Activated T-helper 1 cell treated with anti-CD3 and anti-CD28 coated beads, Interleukin-12 subunit alpha, Interleukin-12 subunit beta, Interleukin-2, Interleukin-4 antibody, amounts not matched to agents 30 ng/mL and 10 ng/mL and 1 ng/mL, durations not matched to agents 14 hours and 24 hours and 36 hours (primary cell): ENCODE results near the gene STARD9. TPM values are rescaled to one million over a fixed set of nuclear protein-coding genes. Genes with fewer than 3 reads are reported as not detected.
"Not testable (repeated sequence)": the region's sequence is repeated elsewhere in the genome, so short reads cannot be mapped to it uniquely, and the experiment has no call there.

Source experiments
- DNase-seq: peaks from one replicate; pipeline ENCODE4 v3.0.0; 2021; ENCODE audit warnings: low spot score
- H3K27ac Mint-ChIP-seq: one replicate; pipeline ENCODE4 v1.8.0; 2021; ENCODE audit warnings: mild to moderate bottlenecking, mixed read lengths
- H3K27me3 Mint-ChIP-seq: one replicate; pipeline ENCODE4 v1.8.0; 2022; ENCODE audit warnings: mild to moderate bottlenecking, moderate library complexity, mixed read lengths; ENCODE audit not compliant: insufficient read depth
- H3K36me3 Mint-ChIP-seq: one replicate; pipeline ENCODE4 v1.8.0; 2021; ENCODE audit warnings: low read depth, mixed read lengths
- H3K4me1 Mint-ChIP-seq: one replicate; pipeline ENCODE4 v1.8.0; 2021; ENCODE audit warnings: low read depth, mixed read lengths
- H3K4me3 Mint-ChIP-seq: one replicate; pipeline ENCODE4 v1.8.0; 2021; ENCODE audit warnings: mild to moderate bottlenecking, moderate library complexity, mixed read lengths
- H3K9me3 Mint-ChIP-seq: one replicate; pipeline ENCODE4 v1.8.0; 2021; ENCODE audit warnings: mixed read lengths
- intact Hi-C: fragments of 100-400 bp; cut with micrococcal nuclease; formaldehyde crosslinking; loops from one replicate; pipeline ENCODE4 v1.15.1; 2024
- total RNA-seq: library from RNA; stranded (reverse); gene quantifications from 2 replicates; pipeline ENCODE4 v1.2.3, GENCODE V29; 2022

Gene STARD9
- total RNA-seq, 1 donor from 2014 or later: 9.2 TPM

DNA sequence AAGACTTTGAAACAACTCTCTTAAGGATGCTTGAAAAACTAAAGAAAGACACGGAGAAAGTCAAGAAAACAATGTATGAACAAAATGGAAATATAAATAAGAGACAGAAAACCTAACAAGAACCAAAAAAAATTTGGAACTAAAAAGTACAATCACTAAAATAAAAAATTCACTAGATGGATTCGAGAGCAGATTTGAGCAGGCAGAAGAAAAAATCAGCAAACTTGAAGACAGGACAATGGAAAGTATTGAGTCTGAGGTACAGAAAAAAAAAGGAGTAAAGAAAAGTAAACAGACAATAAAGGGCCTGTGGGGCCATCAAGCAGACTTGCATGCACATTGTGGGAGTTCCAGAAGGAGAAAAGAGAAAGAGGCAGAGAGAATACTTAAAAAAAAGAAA, 174.9 kb downstream of the STARD9 start:
- peaks cover 29% of the 10 kb centered on the region for H3K36me3 Mint-ChIP-seq
- intact Hi-C loops: no loop called here
- no peaks in the 10 kb centered on the region for H3K27me3 Mint-ChIP-seq
- H3K9me3 Mint-ChIP-seq: peaks cover 14% of the 10 kb centered on the region
- no peaks in the 10 kb centered on the region for H3K4me1 Mint-ChIP-seq
- no peak overlapping the region for H3K27ac Mint-ChIP-seq
- no peak for DNase-seq
- no peak overlapping the region for H3K4me3 Mint-ChIP-seq

DNA sequence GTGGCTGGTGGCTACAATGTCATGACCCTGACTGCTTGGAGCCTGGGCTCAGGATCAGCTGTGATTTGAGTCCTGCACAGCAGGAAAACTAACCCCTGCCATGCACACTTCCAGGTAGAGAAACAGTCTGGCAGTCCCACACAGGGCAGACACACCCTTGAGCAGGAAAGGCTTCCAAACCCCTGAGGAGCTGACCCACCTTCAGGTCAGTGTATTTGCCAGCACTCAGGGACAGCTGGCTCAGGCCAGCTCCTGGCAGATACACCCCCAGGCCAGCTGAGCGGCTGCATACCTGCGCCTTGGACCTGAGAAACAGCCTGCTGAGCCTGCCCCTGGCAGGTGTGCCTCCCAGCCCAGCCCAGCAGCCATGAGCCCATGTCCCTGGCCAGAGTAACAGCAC, 183.7 kb downstream of the STARD9 start:
- intact Hi-C loops: no loop called here
- Mint-ChIP-seq H3K27me3 (no peaks in the 10 kb centered on the region), H3K4me1 (no peaks in the 10 kb centered on the region), H3K4me3 (no peak overlapping the region), H3K36me3 (peaks cover 17% of the 10 kb centered on the region), H3K9me3 (peaks cover 31% of the 10 kb centered on the region), H3K27ac (no peak overlapping the region)
- no peak for DNase-seq

DNA sequence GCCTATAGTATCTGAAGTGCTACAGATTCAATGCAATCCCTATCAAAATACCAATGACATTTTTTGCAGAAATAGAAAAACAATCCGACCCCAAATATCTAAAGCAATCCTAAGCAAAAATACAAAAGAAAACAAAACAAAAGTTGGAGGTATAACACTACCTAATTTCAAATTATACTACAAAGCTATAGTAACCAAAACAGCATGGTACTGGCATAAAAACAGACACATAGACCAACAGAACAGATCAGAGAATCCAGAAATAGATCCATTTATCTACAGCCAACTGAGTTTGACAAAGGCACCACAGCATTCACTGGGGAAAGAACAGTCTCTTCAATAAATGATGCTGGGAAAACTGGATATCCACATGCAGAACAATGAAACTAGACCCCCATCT, 185.4 kb downstream of the STARD9 start:
- Mint-ChIP-seq H3K27me3 (no peaks in the 10 kb centered on the region), H3K36me3 (peaks cover 20% of the 10 kb centered on the region), H3K27ac (no peak overlapping the region), H3K4me3 (no peak overlapping the region), H3K9me3 (peaks cover 36% of the 10 kb centered on the region), H3K4me1 (no peaks in the 10 kb centered on the region)
- intact Hi-C loops: no loop called here
- DNase-seq: no peak

DNA sequence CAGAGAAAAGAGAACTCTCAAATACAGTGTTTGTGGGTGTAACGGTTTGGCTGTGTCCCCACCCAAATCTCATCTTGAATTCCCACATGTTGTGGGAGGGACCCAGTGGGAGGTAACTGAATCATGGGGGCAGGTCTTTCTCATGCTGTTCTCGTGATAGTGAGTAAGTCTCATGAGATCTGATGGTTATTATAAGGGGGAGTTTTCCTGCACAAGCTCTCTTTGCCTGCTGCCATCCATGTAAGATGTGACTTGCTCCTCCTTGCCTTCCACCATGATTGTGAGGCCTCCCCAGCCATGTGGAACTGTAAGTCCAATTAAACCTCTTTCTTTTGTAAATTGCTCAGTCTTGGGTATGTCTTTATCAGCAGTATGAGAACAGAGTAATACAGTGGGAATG, 186.4 kb downstream of the STARD9 start:
- intact Hi-C loops, DNase-seq, H3K4me3 Mint-ChIP-seq, H3K4me1 Mint-ChIP-seq, H3K27ac Mint-ChIP-seq, H3K27me3 Mint-ChIP-seq: not testable (repeated sequence)
- Mint-ChIP-seq H3K9me3 (peaks cover 44% of the 10 kb centered on the region), H3K36me3 (peaks cover 22% of the 10 kb centered on the region)

DNA sequence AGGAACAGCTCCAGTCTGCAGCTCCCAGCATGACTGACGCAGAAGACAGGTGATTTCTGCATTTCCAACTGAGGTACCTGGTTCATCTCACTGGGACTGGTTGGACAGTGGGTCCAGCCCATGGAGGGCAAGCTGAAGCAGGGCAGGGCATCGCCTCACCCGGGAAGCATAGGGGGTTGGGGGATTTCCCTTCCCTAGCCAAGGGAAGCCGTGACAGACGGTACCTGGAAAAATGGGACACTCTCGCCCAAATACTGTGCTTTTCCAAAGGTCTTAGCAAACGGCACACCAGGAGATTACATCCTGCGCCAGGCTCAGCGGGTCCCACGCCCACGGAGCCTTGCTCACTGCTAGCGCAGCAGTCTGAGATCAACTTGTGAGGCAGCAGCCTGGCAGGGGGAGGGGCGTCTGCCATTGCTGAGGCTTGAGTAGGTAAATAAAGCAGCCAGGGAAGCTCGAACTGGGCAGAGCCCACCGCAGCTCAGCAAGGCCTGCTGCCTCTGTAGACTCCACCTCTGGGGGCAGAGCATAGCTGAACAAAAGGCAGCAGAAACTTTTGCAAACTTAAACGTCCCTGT, 188.8 kb downstream of the STARD9 start:
- H3K27me3 Mint-ChIP-seq, H3K4me3 Mint-ChIP-seq, H3K4me1 Mint-ChIP-seq, DNase-seq, H3K27ac Mint-ChIP-seq, intact Hi-C loops: not testable (repeated sequence)
- Mint-ChIP-seq H3K36me3 (peaks cover 25% of the 10 kb centered on the region), H3K9me3 (peaks cover 49% of the 10 kb centered on the region)

DNA sequence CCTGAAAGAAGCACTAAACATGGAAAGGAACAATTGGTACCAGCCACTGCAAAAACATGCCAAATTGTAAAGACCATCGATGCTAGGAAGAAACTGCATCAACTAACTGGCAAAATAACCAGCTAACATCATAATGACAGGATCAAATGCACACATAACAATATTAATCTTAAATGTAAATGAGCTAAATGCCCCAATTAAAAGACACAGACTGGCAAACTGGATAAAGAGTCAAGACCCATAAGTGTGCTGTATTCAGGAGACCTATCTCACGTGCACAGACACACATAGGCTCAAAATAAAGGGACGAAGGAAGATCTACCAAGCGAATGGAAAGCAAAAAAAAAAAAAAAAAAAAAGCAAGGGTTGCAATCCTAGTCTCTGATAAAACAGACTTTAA, 190.7 kb downstream of the STARD9 start:
- H3K4me3 Mint-ChIP-seq, H3K4me1 Mint-ChIP-seq, H3K27me3 Mint-ChIP-seq, DNase-seq, H3K27ac Mint-ChIP-seq, intact Hi-C loops: not testable (repeated sequence)
- peaks cover 34% of the 10 kb centered on the region for H3K9me3 Mint-ChIP-seq
- peaks cover 19% of the 10 kb centered on the region for H3K36me3 Mint-ChIP-seq

Other genes starting within 250 kb of the STARD9 start
- 1.5 and 1.6 TPM in 2 replicates for gene CAPN3, start 216.1 kb upstream of the STARD9 start, total RNA-seq
- 62.8 and 63.9 TPM in 2 replicates for gene ZNF106, start 84.5 kb upstream of the STARD9 start, total RNA-seq
- gene SNAP23, start 80.0 kb upstream of the STARD9 start, total RNA-seq: 73.8 and 87.5 TPM in 2 replicates
- 19.9 TPM in 2 replicates for gene LRRC57, start 26.8 kb upstream of the STARD9 start, total RNA-seq
- gene HAUS2, start 26.8 kb upstream of the STARD9 start, total RNA-seq: 43.2 and 46.7 TPM in 2 replicates
- gene CDAN1, start 161.5 kb downstream of the STARD9 start, total RNA-seq: 24.0 and 26.7 TPM in 2 replicates